ENCODE results near the gene RPL36.
"Not testable (repeated sequence)": the region's sequence is repeated elsewhere in the genome, so short reads cannot be mapped to it uniquely, and the experiment has no call there.

RPL36 gene

DNA sequence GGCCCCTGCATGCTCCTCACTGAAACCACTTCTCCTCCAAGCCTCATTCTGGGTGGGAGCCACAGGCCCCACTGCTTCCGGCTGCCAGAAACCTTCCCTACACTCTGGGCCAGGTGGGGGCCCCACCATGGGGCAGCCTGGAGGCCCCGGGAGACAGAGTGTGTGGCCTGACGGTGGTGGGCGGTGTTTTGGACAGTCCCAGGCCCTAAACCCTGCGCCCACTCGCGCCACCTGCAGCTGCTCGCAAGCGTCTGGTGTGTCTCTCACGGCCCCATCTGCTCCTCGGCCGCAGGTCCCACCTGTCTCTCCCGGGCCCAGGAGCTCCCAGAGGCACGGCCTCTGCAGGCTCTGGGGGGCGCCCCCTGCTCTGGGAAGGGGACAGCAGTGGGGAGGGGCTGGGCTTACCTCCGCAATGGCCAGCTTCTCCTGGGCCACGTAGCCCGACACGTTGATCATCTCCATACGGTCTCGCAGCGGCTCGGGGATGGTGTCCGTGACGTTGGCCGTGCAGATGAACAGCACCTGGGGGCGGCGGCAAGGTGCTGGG lies 5.6 kb downstream of the RPL36 start:
- Histone ChIP-seq H3K27ac (ENCODE audit: low read depth, low read length) (no peak overlapping the region), H3K9ac (ENCODE audit: low read length) (no peak overlapping the region), H3K36me3 (ENCODE audit: control insufficient read depth, insufficient read depth, low read length) (peaks cover 47% of the 10 kb centered on the region), H3K4me1 (ENCODE audit: control insufficient read depth, insufficient read depth, low read length) (peaks cover 4% of the 10 kb centered on the region), H3K4me3 (ENCODE audit: low read length) (no peak overlapping the region), H3K27me3 (ENCODE audit: control insufficient read depth, insufficient read depth, low read length) (no peaks in the 10 kb centered on the region)

DNA sequence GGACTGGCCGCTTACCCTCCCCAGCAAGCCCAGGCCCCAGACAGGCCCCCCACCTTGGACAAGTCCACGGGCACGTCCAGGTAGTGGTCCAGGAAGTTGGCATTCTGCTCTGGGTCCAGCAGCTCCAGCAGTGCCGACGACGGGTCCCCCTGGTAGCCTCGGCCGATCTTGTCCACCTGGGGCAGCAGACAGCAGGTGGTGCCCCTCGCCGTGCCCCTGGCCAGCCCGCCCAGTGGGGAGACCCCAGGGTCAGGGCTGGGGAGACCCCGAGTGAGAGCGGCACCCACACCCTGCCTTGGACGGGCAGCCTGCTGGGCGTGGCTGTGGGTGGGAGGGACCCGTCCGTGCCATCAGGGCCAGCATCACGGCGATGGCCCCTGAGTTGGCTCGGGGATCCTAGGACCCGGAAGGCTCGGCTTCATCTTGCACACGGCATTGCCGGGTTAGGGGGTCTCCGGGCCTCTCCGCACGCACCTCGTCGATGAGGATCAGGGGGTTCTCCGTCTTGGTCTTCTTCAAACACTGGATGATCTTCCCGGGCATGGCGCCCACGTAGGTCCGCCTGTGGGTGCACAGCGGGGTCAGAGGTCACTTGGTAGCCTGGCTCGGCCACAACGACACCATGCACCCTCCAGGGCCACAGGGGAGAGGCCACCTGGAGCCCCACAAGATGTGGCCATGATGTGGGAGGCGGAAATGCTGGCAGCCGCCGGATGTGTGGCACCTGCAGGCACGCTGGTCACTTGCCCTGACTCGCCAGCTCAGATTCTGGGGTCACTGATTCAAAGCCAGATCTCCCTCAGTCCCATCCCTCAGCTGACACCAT lies 6.3 kb downstream of the RPL36 start:
- Histone ChIP-seq H3K4me3 (ENCODE audit: low read length) (no peak overlapping the region), H3K27ac (ENCODE audit: low read depth, low read length) (no peak overlapping the region), H3K4me1 (ENCODE audit: control insufficient read depth, insufficient read depth, low read length) (peaks cover 4% of the 10 kb centered on the region), H3K27me3 (ENCODE audit: control insufficient read depth, insufficient read depth, low read length) (no peaks in the 10 kb centered on the region), H3K36me3 (ENCODE audit: control insufficient read depth, insufficient read depth, low read length) (peaks cover 48% of the 10 kb centered on the region), H3K9ac (ENCODE audit: low read length) (no peak overlapping the region)

DNA sequence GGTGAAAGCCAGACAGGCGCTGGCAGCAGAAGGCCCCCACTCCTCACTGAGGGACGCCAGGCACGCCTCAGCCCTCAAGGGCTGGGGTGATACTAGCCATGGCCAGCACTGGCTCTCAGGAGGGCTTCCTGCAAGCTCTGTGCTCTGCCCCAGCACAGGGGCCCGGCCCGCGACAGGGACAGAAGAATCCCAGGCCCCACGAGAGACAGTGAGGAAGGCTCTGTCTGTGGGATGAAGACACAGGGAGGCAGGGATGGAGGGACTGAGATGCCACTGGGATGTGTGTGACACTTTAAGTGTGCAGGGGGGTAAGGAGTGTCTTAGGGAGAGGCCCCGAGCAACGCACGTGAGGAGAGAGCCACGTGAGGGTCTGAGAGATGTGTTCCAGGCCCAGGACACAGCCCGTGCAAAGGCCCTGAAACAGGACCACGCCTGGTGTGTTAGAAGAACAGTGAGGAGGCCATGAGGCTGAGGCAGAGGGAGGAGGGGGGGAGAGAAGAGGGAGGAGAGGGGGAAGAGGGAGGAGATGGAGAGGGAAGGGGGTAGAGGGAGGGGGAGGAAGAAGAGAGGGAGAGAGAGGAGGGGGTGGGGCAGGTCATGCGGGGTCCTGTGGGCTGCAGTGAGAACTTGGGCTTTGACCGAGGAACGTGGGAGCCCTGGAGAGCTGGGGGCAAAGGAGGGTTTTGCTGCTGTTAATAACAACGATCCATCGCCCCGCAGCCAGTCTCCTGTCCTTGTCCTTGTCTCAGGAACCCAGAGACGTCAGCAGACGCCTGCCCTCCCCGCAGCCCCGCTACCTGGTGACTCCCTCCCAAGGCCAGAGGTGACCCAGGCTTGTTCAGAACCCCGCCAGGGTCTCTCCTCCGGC lies 7.2 kb downstream of the RPL36 start:
- H3K27me3 ChIP-seq (ENCODE audit: control insufficient read depth, insufficient read depth, low read length) = no peaks in the 10 kb centered on the region
- peaks cover 47% of the 10 kb centered on the region for H3K36me3 ChIP-seq (ENCODE audit: control insufficient read depth, insufficient read depth, low read length)
- no peak overlapping the region for H3K9ac ChIP-seq (ENCODE audit: low read length)

DNA sequence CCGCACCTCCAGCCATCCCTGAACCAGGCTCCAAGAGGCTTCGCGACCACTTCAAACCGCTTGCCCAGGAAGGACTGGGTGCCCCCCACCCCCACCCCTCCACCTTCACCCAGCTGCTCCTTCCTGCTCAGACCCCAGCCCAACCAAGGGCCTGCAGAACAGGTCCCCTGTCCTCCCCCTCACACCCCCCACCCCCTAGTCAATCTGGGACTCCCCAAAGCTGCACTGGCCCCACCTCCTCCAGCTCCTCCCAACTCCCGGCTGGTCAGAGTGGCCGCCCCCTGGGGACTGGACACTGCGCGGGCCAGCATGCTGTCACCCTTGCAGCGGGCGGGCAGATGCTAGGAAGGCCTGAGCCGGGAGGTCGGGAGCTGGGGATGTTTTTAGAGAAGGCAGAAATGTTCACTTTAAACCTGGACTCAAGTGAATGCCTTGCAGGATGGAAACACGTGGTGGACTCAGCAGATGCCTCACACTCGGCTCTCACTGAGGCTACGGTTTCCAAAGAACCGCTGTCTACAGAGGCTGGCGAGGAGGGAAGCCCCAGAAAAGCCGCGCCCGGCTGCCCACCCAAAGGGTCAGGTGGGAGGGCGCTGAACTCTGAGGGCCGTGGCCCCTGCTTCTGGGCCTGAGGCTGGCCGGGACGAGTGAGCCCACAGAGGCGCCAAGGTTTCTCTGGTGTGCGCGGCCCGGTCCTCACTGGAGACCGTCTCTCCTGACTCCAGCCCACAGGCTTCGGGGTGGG lies 8.0 kb downstream of the RPL36 start:
- Histone ChIP-seq H3K36me3 (ENCODE audit: control insufficient read depth, insufficient read depth, low read length) (peaks cover 40% of the 10 kb centered on the region), H3K4me1 (ENCODE audit: control insufficient read depth, insufficient read depth, low read length) (no peaks in the 10 kb centered on the region)

More for the DNA sequence above, 7.2 kb downstream of the RPL36 start:
- Histone ChIP-seq H3K4me3 (ENCODE audit: low read length) (no peak overlapping the region), H3K27ac (ENCODE audit: low read depth, low read length) (no peak overlapping the region), H3K4me1 (ENCODE audit: control insufficient read depth, insufficient read depth, low read length) (no peaks in the 10 kb centered on the region)

GRCh38 chr19:5698635-5699422 lies 8.7 kb downstream of the RPL36 start:
- no peaks in the 10 kb centered on the region for H3K4me1 ChIP-seq (ENCODE audit: control insufficient read depth, insufficient read depth, low read length)
- H3K9ac ChIP-seq (ENCODE audit: low read length) = no peak overlapping the region
- no peaks in the 10 kb centered on the region for H3K27me3 ChIP-seq (ENCODE audit: control insufficient read depth, insufficient read depth, low read length)
- peaks cover 40% of the 10 kb centered on the region for H3K36me3 ChIP-seq (ENCODE audit: control insufficient read depth, insufficient read depth, low read length)
- H3K27ac ChIP-seq (ENCODE audit: low read depth, low read length) = no peak overlapping the region
- H3K4me3 ChIP-seq (ENCODE audit: low read length) = no peak overlapping the region

More for the DNA sequence above, 8.0 kb downstream of the RPL36 start:
- Histone ChIP-seq H3K4me3 (ENCODE audit: low read length) (no peak overlapping the region), H3K27ac (ENCODE audit: low read depth, low read length) (no peak overlapping the region), H3K27me3 (ENCODE audit: control insufficient read depth, insufficient read depth, low read length) (no peaks in the 10 kb centered on the region), H3K9ac (ENCODE audit: low read length) (no peak overlapping the region)

DNA sequence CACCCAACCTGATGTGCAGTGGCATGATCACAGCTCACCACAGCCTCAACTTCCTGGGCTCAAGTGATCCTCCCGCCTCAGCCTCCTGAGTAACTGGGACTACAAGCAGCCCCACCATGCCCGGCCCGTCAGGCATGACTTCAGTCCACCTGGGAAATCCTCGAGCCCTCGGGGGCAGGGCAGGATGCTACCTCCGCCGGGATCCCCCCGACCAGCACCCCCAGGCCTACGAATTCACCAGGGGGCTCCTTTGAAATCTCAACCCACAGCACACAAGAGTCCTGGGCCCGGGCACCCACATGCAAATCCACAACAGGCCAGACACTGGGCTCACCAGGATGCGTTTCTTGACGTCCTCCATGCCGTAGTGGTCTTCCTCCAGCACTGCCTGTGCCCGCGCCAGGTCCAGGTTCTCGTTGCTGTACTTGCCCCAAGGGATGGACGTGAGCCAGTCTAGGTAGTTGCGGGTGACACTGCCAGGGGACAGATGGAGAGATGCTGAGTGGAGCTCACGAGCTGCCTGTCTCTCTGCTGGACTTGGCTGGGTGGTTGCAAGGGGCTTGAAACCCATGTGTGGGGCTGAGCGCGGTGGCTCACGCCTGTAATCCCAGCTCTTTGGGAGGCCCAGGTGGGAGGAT lies 10.5 kb downstream of the RPL36 start:
- H3K4me1 ChIP-seq (ENCODE audit: control insufficient read depth, insufficient read depth, low read length) = no peaks in the 10 kb centered on the region
- no peaks in the 10 kb centered on the region for H3K27me3 ChIP-seq (ENCODE audit: control insufficient read depth, insufficient read depth, low read length)
- H3K4me3 ChIP-seq (ENCODE audit: low read length) = no peak overlapping the region
- no peak overlapping the region for H3K27ac ChIP-seq (ENCODE audit: low read depth, low read length)
- H3K9ac ChIP-seq (ENCODE audit: low read length) = no peak overlapping the region
- H3K36me3 ChIP-seq (ENCODE audit: control insufficient read depth, insufficient read depth, low read length) = peaks cover 30% of the 10 kb centered on the region

- H3K4me1 ChIP-seq (ENCODE audit: control insufficient read depth, insufficient read depth, low read length); H3K4me3 ChIP-seq (ENCODE audit: low read length); H3K9ac ChIP-seq (ENCODE audit: low read length); H3K27ac ChIP-seq (ENCODE audit: low read depth, low read length); H3K27me3 ChIP-seq (ENCODE audit: control insufficient read depth, insufficient read depth, low read length): not testable (repeated sequence)
- H3K36me3 ChIP-seq (ENCODE audit: control insufficient read depth, insufficient read depth, low read length) = peaks cover 31% of the 10 kb centered on the region
These were observed 11.9 kb downstream of the RPL36 start for GRCh38 chr19:5702053-5702410.

DNA sequence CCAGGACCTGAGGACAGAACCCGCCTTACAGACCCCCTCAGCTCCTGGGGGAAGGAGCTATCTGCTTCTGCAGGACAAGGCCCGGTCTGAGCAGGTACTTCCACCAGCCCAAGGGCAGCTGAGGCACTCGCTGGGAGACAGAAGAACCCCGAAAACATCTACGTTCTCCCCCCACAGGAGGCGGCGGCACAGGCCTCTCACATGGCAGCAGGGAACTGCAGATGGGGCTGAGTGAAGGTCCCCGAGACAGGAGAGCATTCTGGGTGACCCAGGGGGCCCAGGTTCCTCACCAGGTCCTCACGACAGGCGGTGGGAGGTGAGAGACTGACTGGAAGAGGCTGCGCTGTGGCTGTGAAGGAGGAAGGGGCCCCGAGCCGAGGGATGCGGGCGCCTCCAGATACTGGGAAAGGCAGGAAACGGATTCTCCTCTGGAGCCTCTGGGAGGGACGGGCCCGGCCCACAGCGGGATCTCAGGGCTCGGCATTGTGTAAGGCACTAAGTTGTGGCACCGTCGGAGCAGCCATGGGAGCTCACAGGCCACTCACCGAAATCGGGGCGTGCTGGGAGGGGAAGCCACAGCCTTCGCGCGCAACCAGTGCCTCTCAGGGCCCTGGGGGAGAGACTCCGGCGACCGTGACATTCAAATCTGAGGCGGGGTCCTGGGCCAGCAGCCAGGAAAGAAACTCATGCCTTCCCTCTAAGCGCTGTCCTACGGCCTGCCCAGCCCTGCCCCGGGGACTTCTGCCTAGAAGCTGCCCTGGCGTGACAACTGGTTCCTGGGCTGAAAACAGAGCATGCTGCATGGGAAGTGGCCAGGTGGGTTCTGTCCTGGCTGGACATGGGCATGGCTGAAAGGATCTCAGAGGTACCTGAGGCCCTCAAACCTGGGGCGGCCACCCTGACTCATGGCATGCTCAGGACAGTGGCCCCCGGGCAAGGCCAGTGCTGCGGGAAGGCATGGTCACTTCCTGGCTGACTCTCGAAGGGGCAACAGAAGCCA lies 14.0 kb downstream of the RPL36 start:
- Histone ChIP-seq H3K36me3 (ENCODE audit: control insufficient read depth, insufficient read depth, low read length) (peaks cover 30% of the 10 kb centered on the region), H3K4me1 (ENCODE audit: control insufficient read depth, insufficient read depth, low read length) (no peaks in the 10 kb centered on the region), H3K27ac (ENCODE audit: low read depth, low read length) (no peak overlapping the region), H3K9ac (ENCODE audit: low read length) (no peak overlapping the region), H3K4me3 (ENCODE audit: low read length) (no peak overlapping the region), H3K27me3 (ENCODE audit: control insufficient read depth, insufficient read depth, low read length) (no peaks in the 10 kb centered on the region)

GRCh38 chr19:5705552-5705951 lies 15.5 kb downstream of the RPL36 start:
- H3K9ac ChIP-seq (ENCODE audit: low read length) = no peak overlapping the region
- H3K4me1 ChIP-seq (ENCODE audit: control insufficient read depth, insufficient read depth, low read length) = no peaks in the 10 kb centered on the region
- H3K27ac ChIP-seq (ENCODE audit: low read depth, low read length) = no peak overlapping the region
- no peak overlapping the region for H3K4me3 ChIP-seq (ENCODE audit: low read length)
- H3K36me3 ChIP-seq (ENCODE audit: control insufficient read depth, insufficient read depth, low read length) = peaks cover 30% of the 10 kb centered on the region
- no peaks in the 10 kb centered on the region for H3K27me3 ChIP-seq (ENCODE audit: control insufficient read depth, insufficient read depth, low read length)

DNA sequence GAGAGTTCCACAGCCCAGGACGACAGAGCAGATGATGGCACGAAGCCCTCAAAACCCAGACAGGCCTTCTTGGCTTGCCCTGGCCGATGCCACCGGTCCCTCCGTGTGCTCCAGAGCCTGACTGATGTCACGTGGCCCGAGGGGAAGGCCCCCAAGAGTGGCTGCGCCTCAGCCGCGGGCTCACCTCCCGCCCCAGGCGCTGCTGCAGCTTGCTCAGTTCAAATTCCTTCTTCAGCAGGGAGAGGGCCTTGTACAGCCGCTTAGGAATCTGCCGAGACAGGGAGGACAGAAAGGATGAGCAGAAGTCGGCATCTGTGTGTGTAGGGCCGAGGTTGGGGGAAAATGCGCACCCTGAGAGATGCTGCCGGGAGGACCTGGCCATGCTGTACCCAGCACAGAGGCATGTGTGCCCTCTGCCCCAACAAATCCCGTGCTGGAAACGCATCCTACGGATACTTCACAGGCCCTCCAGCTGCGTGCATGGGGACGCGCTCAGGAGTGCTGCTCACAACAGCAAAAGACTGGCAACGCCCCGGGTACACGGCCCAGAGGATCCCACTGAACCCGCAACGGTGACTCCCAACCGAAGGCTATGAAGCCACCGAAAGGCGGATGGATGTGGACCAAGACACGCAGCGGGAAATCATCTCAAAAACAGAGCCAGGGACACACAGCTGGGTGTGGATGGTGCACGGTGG lies 16.9 kb downstream of the RPL36 start:
- no peak overlapping the region for H3K27ac ChIP-seq (ENCODE audit: low read depth, low read length)

More for the DNA sequence above, 16.9 kb downstream of the RPL36 start:
- no peaks in the 10 kb centered on the region for H3K27me3 ChIP-seq (ENCODE audit: control insufficient read depth, insufficient read depth, low read length)
- H3K4me1 ChIP-seq (ENCODE audit: control insufficient read depth, insufficient read depth, low read length) = no peaks in the 10 kb centered on the region
- no peak overlapping the region for H3K9ac ChIP-seq (ENCODE audit: low read length)
- H3K36me3 ChIP-seq (ENCODE audit: control insufficient read depth, insufficient read depth, low read length) = peaks cover 38% of the 10 kb centered on the region
- no peak overlapping the region for H3K4me3 ChIP-seq (ENCODE audit: low read length)

Data from rectal smooth muscle tissue (tissue), 1 donor.